GM12892 (cell line): ENCODE results near the gene OR2T11.
"Not testable (repeated sequence)": the region's sequence is repeated elsewhere in the genome, so short reads cannot be mapped to it uniquely, and the experiment has no call there.

Source experiments
- POLR2A ChIP-seq: IDR thresholded peaks from 2 replicates; pipeline ENCODE4 v1.6.1; 2011; ENCODE audit warnings: low read depth, low read length, control low read depth
- POLR2AphosphoS5 ChIP-seq: IDR thresholded peaks from 2 replicates; pipeline ENCODE4 v1.6.1; 2011; ENCODE audit warnings: low read depth, low read length, control low read depth

- TF ChIP-seq POLR2A, POLR2AphosphoS5: not testable (repeated sequence)
These were observed 8.2 kb upstream of the OR2T11 start for GRCh38 chr1:248642971-248643651.
